Amygdala (tissue), 56 donors: ENCODE results near the gene DPM1.

ENCODE experiments used
- DNase-seq, 56 donors: peaks; one replicate each; lab custom pipeline; 2025; lab: John Stamatoyannopoulos, UW

Gene DPM1

DNA sequence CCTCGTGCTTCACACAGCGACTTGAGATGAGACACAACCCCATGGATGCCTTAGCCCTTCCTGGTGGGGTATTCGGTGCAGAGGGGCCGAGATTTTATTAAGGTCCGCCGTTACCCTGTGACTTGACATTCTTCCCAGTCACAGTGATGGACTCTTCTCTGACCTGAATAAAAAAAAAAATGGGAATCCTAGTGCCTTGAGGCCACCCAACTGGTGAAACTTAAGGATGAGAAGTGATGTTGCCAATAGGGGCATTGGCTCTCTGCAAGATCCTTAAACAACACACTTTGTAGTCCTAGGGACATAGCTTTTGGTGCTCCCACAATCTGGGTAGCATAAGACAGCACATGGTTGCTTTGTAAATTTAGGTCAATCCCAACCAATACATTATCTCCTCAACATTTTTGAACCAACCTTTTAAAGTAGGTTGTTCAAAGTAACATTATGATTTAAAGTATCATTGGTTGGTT is 26.3 kb downstream of the DPM1 start:
- no peak for DNase-seq

- DNase-seq = peak; percentile 43 to 97 (median 88)
These were observed 26.9 kb downstream of the DPM1 start, which contains the start of gene ADNP for GRCh38 chr20:50931306-50932015. Gene ADNP, minus strand, starts transcription at chr20:50931437. Its CDS starts 27,441 bp downstream, at chr20:50903996.

GRCh38 chr20:50930976-50931305 is 27.4 kb downstream of the DPM1 start:
- peak in 2 of 56 donors; percentile 72 to 77 for DNase-seq

DNA sequence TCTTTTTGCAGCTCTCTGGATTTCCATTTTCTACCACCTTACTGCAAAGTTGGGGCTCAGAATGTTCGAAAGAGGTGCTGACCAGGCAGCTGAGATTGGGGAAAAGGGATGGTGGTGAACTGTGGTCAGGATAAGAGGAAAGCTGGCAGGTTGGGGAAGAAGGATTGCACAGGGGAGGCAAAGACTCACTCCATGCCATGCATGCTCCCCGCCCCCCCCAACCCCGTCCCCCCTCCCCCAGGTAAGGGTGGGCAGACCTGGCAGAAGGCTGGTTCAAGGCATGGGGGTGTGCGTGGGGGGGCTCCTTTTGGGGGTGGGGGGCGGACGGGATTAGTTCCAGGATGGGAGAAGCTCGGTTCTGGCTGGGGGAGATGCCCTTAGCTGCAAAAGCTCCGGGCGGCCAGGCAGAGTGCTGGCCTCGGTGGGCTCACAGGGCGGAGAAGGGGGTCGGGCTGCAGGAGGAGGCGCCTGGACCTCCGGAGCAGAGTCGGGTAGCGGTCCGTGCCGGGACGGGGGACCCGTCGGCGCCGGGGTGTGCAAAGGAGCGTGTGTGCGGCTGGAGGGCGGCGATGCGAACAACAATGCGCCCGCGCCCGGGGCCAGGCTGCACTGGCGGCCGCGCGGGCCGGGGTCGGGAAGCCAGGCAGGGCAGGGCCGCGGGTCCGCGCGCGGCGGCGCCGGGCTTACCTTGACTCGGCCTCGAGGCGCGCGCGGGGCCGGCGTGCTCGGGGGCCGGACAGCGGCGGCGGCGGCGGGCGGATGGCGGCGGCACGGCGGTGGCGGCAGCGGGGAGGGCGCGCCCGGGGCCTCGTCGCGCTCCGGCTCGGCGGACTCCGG is 28.0 kb downstream of the DPM1 start:
- peak in 19 of 56 donors; percentile 8 to 49 (median 28) for DNase-seq

DNA sequence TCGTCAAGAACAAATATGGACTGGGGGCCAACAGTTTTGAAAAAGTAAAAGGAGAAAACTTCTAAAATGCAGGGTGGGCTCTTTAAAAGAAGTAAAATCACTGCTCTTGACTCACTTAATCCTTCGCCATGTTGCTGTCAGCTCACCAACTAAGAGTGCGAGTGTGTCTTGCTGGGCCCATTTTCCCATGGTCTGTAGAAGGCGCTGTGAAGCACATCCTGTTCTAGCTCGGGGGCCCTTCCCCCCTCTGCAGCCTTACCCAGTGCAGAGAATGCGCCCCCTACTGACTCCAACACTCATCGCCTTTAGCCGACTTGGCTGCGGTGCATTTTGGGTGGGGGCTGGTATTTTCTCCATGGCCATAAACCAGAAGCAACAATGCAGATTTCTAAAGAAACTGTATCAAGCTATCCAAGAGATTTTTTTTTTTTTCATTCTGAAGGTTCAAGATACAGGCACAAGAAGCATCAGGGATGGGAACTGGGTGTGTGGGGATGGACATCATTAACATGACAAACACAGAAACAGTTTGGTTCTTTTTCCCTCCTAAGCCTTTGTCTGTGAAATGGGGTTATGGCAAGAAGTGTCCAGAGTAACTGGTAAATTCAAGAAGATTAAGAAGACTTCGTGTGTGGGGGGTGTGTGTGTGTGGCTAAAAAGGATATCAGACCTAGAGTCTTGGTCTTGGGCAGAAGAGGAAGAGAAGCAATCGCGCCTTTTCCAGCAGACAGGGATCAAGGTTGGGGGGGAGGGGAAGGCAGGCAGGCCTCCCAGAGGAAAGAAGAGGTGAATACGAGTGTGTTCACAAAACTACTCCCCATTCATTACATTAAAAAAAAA is 28.8 kb downstream of the DPM1 start:
- peak in 55 of 56 donors; percentile 20 to 93 (median 79) for DNase-seq

GRCh38 chr20:50928469-50928868 is 29.9 kb downstream of the DPM1 start:
- no peak for DNase-seq

GRCh38 chr20:50926530-50926929 is 31.8 kb downstream of the DPM1 start:
- DNase-seq = no peak

DNA sequence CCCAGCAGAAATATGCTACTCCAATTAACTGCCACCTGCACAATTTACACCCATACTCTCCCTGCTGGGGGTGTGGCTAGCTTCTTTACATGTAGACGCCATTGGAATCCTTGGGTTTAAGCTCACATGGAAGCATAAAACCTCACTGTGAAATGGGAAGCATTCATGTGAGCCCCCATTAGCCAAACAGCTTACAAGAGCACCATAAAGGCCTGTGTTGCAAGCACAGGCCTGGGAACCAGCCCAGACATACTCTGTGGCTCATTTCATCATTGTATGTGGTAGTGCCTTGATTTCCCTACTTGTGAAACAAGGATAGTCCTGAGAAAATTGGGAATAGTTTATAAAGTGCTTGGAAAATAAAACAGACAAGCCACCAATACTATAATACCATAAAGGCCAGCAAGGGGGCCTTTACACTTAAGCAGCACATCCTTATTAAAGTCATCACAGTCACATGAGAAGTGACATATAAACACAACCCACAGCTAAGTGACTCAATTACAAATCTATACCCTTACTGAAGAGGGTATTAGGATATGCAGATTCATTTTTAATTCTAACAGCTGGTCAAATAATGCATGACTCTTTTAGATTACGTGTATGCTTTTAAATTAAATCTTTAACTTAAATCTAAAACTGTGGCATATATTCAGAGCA is 33.9 kb downstream of the DPM1 start:
- DNase-seq = no peak

DNA sequence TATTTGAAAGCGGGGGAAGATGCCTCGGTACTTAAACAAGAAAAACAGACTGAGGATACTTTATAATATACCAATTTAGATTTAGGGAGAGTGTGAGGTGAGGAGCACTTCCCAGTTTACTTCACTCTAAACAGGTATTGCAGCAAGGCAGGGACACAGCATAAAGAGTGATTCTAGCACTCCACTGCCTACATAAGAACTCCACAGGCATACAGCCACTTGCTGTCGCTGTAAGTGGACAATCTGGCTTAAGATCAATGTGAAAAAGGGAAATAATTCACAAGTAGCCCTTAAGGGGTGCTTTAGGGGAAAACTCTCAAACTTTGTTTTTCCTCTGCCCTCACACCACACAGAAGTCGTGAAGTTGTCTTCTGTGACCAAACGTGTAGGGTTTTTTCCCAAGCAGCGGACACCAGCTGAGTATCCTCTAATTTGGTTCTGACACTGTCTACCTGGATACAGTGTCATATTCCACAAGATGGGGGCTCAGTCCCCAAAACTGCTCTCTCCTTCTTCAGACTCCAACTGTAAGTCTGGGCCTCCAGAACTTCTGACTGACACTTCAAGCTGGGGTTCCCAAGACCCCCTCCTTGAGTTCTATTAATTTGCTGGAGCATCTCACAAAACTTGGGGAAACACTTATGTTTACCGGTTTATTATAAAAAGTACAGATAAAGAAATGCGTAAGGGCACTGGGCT is 36.4 kb downstream of the DPM1 start:
- DNase-seq = no peak

DNA sequence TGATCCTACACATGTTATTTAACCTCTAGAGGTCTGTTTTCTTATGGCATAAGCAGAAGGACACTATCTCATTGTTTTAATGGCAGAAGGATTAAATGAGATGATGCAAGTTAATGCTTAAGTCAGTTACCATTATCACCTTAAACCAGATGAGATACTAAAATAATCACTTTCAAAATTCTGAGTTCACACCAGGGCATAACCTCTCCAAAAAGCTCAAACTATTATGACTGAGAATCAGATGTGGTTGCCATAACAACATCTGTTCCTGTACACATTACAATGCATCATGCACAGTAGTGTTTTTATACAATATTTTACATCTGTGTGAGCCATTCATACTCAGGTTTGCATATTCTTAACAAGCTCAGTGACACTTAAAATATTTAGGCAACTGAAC is 37.3 kb downstream of the DPM1 start:
- DNase-seq = no peak

- peak in 1 of 56 donors; percentile 29 for DNase-seq
These were observed 38.8 kb downstream of the DPM1 start for GRCh38 chr20:50919567-50919966.

- no peak for DNase-seq
These were observed 39.9 kb downstream of the DPM1 start for GRCh38 chr20:50918403-50918802.

GRCh38 chr20:50916934-50917333 is 41.4 kb downstream of the DPM1 start:
- no peak for DNase-seq

DNA sequence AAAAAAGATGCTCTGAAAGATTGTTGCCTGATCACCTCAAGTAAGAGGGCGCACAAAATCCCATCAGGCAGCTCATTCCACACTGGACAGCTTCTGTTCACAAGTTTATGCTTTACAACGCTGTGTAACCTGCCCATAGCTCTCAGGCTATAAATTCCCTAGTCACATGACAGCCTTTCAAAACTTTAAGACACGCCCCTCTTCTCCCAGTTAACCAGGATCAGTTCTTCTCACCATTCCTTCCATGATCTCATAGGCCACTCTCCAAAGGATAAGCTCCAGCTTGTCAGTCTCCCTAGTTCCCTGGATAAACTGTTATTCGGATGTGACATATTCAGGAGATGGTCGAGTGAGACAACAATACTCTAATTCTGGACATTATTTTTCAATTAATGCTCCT is 42.1 kb downstream of the DPM1 start:
- no peak for DNase-seq

DNA sequence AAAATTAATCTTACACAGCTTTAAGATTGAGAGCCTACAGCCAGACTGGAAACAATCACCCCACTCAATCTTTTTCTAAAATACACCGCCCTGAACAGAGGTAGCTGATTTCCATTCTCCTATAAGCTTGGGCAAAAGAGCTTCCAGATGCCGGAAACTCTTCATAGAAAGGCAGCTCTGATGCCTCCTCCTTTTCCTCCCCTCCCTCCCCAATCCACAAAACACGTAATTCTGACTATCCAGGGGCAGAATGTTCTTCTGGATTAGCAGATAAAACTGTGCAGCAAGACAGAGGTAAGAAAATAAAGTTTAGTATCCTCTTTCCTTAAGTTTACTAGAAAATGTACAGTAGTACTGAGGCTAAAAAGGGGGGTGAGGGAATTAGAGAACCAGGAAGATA is 42.9 kb downstream of the DPM1 start:
- no peak for DNase-seq

GRCh38 chr20:50913690-50914375 is 44.5 kb downstream of the DPM1 start:
- DNase-seq = no peak

GRCh38 chr20:50911716-50912115 is 46.6 kb downstream of the DPM1 start:
- DNase-seq = no peak

DNA sequence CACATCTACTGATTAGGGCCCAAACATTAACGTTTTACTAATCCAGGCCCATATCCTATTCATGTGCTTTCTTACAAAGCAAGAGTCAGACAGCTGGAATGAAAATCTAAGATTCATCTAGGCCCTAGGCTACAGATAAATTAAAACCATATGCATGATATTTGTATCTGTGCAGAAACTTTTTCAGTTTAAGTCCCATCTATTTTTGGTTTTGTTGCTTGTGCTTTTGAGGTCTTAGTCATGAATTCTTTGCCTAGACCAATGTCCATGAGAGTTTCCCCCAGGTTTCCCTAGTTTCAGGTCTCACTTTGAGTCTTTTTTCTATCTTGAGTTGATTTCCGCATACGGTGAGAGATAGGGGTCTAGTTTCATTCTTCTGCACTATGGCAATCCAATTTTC is 47.3 kb downstream of the DPM1 start:
- no peak for DNase-seq

DNA sequence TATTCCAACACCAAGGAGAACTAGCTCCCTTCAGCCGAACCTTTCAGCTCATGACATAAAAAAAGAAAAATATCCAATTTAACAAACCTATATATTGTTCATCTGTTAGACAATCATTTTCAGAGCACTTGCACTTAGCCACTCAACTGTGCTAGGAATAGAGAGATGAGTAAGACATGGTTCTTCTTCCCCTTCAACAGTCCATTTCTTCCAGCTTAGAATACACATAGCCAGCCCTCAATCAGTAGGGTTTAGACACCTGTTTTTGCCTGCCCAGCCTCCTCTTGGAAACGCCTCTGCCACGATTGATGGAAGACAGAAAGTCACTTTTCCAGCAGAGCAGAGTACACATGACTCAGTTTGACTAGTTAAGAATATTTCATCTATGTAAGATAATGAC is 48.9 kb downstream of the DPM1 start:
- DNase-seq = no peak
